T-helper 1 cell treated with Interleukin-12 subunit alpha and Interleukin-12 subunit beta and Interleukin-4 antibody, amounts not matched to agents 30 μg/mL and 1 μg/mL, for 36 hours (primary cell): ENCODE data around the gene ANKS1A.

Experiments used
- H3K27ac Mint-ChIP-seq: one replicate; pipeline ENCODE4 v1.8.0; 2021; ENCODE audit warnings: mild to moderate bottlenecking, mixed read lengths
- H3K27me3 Mint-ChIP-seq: one replicate; pipeline ENCODE4 v1.8.0; 2021; ENCODE audit warnings: low read depth, mixed read lengths
- H3K36me3 Mint-ChIP-seq: one replicate; pipeline ENCODE4 v1.8.0; 2021; ENCODE audit warnings: low read depth, mixed read lengths
- H3K4me1 Mint-ChIP-seq: one replicate; pipeline ENCODE4 v1.8.0; 2021; ENCODE audit warnings: low read depth, mixed read lengths
- H3K4me3 Mint-ChIP-seq: one replicate; pipeline ENCODE4 v1.8.0; 2021; ENCODE audit warnings: mild to moderate bottlenecking, moderate library complexity, mixed read lengths
- H3K9me3 Mint-ChIP-seq: one replicate; pipeline ENCODE4 v1.8.0; 2021; ENCODE audit warnings: mixed read lengths

The ANKS1A gene

DNA sequence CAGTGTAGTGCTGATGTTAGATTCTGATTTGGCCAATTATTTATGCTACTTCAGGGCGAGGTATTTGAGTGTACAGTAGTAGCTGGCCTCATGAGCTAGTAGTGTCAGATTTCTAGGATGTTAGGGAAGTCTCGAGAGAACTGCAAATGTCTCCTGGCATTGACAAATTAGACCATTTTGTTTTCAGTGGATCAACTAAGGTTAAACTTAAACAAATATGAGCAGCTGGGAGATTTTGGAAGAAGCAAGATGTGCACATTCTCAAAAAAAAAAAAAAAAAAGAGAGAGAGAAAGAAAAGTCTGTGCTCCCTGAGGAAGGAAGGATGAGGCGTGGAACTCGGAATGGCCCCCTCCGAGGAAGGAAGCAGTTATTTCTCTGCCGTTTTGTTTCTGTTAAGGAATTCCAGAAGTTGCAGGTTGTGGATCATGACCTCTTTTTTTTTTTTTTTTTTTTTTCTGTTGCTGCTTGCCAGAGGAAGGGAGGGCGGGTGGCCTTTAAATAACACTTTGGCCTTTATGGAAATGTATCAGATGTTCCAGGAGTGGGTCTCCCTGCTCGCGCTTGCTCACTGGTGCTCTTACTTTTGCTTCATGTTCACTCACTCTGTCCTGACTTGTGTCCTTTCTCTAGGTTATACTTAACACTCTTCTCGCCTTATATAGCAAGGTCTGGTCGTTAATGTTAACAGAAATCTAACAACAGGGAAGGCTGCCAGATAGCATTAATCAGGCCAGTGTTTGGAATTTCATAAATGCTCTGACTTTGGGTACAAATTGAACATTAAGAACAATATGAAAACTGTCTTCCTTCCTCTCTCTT, 127.7 kb downstream of the ANKS1A start:
- H3K36me3 Mint-ChIP-seq = no peaks in the 10 kb centered on the region
- H3K4me3 Mint-ChIP-seq = no peak overlapping the region
- no peak overlapping the region for H3K27ac Mint-ChIP-seq
- H3K9me3 Mint-ChIP-seq = no peaks in the 10 kb centered on the region
- no peaks in the 10 kb centered on the region for H3K27me3 Mint-ChIP-seq
- peaks cover 2% of the 10 kb centered on the region for H3K4me1 Mint-ChIP-seq

DNA sequence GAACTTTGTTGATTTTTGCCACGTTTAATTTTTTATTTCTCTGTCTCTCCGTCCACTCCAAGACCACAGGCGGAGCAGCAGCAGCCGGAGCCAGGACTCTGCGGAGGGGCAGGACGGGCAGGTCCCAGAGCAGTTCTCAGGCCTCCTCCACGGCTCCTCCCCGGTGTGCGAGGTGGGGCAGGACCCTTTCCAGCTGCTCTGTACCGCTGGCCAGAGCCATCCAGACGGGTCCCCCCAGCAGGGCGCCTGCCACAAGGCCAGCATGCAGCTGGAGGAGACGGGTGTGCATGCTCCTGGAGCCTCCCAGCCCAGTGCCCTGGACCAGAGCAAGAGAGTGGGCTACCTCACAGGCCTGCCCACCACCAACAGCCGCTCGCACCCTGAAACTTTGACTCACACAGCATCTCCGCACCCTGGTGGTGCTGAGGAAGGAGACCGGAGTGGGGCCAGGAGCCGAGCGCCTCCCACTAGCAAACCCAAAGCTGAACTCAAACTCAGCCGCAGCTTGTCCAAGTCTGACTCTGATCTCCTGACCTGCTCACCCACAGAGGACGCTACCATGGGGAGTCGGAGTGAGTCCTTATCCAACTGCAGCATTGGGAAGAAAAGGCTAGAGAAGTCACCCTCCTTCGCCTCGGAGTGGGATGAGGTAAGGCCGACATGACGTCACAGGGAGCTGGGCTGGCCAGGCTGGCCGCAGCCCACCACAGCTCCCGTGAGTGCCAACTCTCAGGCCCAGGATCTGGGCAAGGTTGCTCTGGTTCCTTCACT, 128.5 kb downstream of the ANKS1A start:
- no peak overlapping the region for H3K4me3 Mint-ChIP-seq
- no peak overlapping the region for H3K27ac Mint-ChIP-seq
- no peaks in the 10 kb centered on the region for H3K9me3 Mint-ChIP-seq
- H3K27me3 Mint-ChIP-seq = no peaks in the 10 kb centered on the region
- no peaks in the 10 kb centered on the region for H3K4me1 Mint-ChIP-seq
- no peaks in the 10 kb centered on the region for H3K36me3 Mint-ChIP-seq

DNA sequence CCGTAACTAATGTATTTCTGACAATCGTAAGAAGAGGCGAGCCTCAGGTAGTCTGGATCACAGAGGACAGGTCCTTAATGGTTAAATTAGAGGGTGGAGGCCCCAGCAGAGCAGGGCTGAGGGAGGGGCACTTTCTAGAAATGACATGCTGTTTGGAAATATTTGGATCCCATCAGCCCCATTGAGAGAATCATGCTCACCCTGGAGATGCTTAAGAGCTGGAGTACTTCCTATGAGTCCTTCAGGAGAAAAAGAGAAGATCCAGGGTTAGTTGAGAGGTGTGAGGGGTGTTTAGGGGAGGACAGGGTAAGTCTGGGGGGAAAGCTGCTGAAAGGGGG, 129.1 kb downstream of the ANKS1A start:
- H3K9me3 Mint-ChIP-seq = no peaks in the 10 kb centered on the region
- no peaks in the 10 kb centered on the region for H3K4me1 Mint-ChIP-seq
- H3K36me3 Mint-ChIP-seq = no peaks in the 10 kb centered on the region
- no peak overlapping the region for H3K4me3 Mint-ChIP-seq
- H3K27ac Mint-ChIP-seq = no peak overlapping the region
- no peaks in the 10 kb centered on the region for H3K27me3 Mint-ChIP-seq

DNA sequence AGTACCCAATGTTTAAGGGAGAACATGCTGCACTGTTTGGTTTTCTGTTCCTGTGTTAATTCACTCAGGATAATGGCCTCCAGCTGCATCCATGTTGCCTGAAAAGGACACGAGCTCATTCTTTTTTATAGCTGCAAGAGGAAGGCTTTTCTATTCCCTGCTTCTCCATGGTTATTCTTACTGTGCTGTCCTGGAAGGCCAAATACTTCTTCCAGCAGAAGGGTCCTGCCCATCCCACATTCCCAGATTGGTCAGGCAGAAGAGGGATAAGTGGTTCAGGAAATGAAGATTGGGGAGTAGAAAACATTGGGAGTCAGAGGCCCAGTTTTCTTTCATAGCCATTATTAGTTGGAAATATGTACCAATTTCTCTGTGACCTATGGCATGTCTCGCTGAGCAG, 129.7 kb downstream of the ANKS1A start:
- H3K4me1 Mint-ChIP-seq = no peaks in the 10 kb centered on the region
- H3K27ac Mint-ChIP-seq = no peak overlapping the region

DNA sequence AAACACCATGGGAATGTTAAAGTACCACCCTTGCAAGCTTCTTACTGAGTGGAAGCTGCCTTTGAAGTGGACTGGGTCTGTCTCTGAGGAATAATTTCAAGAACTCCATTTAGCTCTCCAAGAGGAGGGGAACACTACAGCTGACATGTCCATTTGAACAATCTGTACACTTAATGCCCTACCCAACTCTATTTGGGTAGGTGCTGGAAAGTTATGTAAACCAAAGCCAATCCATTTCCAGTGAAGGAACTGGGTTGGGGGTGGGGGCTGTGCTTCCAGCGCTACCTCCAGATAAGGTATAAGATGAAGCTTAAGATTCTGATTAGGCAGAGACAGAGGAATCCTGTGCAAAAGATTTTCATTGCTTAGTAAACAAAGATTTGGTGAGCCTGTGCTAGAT, 130.1 kb downstream of the ANKS1A start:
- no peak overlapping the region for H3K4me3 Mint-ChIP-seq
- no peak overlapping the region for H3K27ac Mint-ChIP-seq
- no peaks in the 10 kb centered on the region for H3K27me3 Mint-ChIP-seq
- H3K4me1 Mint-ChIP-seq = no peaks in the 10 kb centered on the region
- no peaks in the 10 kb centered on the region for H3K9me3 Mint-ChIP-seq
- no peaks in the 10 kb centered on the region for H3K36me3 Mint-ChIP-seq

More for the DNA sequence above, 129.7 kb downstream of the ANKS1A start:
- H3K27me3 Mint-ChIP-seq = no peaks in the 10 kb centered on the region
- no peaks in the 10 kb centered on the region for H3K9me3 Mint-ChIP-seq
- no peak overlapping the region for H3K4me3 Mint-ChIP-seq
- H3K36me3 Mint-ChIP-seq = no peaks in the 10 kb centered on the region

DNA sequence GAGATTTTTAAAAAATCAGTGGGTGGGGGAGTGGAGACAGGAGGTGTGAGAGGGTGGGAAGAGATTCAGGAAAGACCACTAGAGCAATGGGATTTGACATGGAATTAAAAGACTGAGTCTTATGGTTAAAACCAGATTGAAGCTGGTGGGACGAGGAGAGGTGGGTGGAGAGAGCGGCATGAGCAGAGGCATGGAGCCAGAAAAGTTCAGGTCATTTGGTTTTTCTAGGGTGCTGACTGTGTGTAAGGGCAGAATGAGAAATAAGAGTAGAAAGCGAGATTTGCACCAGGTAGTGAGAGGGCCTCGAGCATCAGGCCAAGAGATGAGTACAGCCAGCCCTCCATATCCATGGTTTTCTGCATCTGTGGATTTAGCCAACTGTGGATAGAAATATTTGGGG, 130.8 kb downstream of the ANKS1A start:
- Mint-ChIP-seq H3K4me1 (no peaks in the 10 kb centered on the region), H3K27me3 (no peaks in the 10 kb centered on the region)

DNA sequence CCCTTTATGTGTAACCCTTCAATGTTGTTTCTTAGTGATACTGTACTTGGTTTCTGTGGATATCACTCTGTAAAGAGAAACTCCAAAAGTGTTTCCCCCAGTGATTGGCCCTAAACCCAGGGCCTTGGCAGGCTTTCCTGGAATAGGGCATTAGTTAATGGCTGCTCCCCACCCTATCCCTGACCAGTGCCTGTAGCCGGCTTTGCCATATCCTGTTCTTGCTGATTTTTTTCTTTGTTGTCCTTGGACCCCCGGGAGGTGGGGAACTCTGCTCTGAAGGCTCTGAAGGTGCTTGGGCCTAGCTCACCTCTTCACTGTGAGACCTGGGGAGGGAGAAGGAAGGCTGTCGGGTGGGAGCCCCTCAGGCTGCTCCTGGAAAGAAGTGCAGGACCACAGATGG, 131.9 kb downstream of the ANKS1A start:
- Mint-ChIP-seq H3K27me3 (no peaks in the 10 kb centered on the region), H3K4me3 (no peak overlapping the region), H3K36me3 (no peaks in the 10 kb centered on the region), H3K4me1 (no peaks in the 10 kb centered on the region), H3K27ac (no peak overlapping the region), H3K9me3 (no peaks in the 10 kb centered on the region)

More for the DNA sequence above, 130.8 kb downstream of the ANKS1A start:
- no peaks in the 10 kb centered on the region for H3K9me3 Mint-ChIP-seq
- H3K4me3 Mint-ChIP-seq = no peak overlapping the region
- no peak overlapping the region for H3K27ac Mint-ChIP-seq
- no peaks in the 10 kb centered on the region for H3K36me3 Mint-ChIP-seq

DNA sequence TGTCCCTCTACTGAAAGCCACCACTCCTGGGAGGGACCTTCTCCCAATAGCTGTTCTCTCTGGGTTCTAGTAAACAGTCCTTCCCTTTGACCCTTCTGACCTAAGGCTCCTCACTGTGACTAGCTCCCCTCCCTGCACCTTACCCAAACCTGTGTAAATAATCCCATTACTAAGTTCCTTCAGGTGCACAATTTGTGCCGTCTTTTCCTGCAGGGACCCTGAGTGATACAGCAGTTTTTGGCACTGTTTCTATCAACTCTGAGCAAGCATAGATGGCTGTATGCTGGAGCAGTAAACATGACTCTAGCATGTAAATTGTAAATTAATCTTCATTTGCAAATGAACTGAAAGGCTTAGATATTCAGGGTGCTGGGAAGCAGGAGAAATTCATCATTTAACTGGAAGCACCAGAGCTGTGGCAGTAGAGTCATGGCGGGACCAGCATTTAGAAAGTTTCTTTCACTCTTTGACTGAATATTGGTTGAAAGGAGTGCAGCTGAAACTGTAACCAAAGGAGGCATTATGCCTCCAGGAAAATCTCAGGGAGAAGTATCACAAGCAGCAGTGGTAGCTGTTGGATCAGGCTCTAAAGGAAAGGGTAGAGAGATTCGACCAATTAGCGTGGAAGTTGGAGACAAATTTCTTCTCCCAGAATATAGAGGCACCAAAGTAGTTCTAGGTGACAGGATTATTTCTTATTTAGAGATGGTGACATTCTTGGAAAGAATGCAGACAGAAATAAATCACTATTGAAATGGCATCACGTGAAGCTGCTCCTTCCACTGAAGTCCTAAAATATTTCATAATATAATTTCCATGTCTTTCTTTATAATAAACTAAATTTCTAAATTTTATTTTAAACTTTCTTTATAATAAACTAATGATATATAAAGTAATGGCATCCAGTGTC, 134.3 kb downstream of the ANKS1A start:
- H3K27ac Mint-ChIP-seq = no peak overlapping the region
- no peaks in the 10 kb centered on the region for H3K36me3 Mint-ChIP-seq
- H3K27me3 Mint-ChIP-seq = no peaks in the 10 kb centered on the region
- no peaks in the 10 kb centered on the region for H3K4me1 Mint-ChIP-seq
- no peaks in the 10 kb centered on the region for H3K9me3 Mint-ChIP-seq
- H3K4me3 Mint-ChIP-seq = no peak overlapping the region

DNA sequence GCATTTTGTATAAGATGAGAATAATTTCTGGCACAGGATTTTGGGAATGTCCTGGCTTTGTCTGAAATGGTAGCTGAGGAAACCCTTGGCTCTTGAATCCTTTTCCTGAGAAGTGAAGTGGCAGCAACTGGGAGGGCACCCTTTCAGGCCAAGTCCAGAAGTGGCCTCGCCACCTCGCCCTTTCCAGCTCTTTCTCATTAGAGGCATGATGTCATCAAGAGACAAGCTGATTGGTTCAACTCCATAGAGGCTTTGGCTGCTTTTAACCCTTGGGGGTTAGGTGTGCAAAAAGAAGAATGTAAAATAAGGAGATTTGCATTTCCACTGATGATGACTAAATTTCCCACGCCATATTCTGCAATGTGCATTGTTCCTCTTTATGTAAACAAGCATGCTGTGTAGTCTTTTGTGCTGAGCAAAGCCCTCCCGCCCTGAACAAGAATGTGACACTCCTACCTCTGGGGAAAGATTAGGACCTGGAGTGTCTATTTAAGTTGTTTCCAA, 135.5 kb downstream of the ANKS1A start:
- Mint-ChIP-seq H3K9me3 (no peaks in the 10 kb centered on the region), H3K27ac (no peak overlapping the region), H3K36me3 (no peaks in the 10 kb centered on the region), H3K27me3 (no peaks in the 10 kb centered on the region), H3K4me3 (no peak overlapping the region), H3K4me1 (no peaks in the 10 kb centered on the region)

DNA sequence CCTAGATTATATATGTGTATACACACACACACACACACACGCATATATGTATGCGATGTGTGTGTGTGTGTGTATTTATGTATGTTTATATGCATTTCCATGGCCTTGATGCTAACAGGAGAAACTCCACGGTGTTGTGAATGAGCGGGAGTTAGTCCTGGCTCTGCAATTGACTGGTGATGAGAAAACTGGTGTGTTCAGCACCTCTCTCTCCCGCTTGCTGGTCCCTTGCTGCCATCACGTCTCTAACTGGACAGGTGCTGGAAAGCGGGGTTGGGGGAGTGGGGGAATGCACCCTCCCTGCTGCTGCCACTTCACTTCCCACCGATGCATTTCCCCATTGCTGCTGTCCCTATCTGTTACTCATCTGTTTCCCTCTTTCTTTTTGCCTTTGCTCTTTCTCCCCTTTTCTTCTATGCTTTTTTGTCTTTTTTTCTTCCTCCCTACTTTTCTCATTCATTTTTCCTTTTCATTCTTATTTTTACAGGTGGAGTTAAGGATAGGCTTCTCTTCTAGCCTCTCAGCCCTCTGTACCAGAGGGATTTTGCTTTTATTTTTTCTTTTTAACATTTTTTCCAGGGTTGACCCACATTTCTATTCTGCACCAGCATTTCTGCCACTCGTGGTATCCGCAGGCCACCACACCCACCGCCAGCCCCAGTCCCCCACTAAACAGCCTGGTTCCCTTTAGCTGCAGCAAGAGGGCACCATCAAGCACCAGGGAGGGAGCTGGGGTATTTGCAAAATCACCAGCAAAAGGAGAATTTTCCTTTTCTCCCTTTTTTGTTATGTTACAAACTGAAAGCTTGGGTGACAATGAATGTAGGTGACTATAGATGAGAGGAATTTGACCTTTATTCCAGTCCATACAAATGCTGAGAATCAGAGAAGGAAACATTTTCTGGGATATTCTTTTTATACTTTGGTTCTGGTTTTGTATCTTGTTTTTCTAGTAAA, 136.5 kb downstream of the ANKS1A start:
- Mint-ChIP-seq H3K9me3 (no peaks in the 10 kb centered on the region), H3K27ac (no peak overlapping the region), H3K4me3 (no peak overlapping the region), H3K27me3 (no peaks in the 10 kb centered on the region), H3K4me1 (no peaks in the 10 kb centered on the region), H3K36me3 (no peaks in the 10 kb centered on the region)

DNA sequence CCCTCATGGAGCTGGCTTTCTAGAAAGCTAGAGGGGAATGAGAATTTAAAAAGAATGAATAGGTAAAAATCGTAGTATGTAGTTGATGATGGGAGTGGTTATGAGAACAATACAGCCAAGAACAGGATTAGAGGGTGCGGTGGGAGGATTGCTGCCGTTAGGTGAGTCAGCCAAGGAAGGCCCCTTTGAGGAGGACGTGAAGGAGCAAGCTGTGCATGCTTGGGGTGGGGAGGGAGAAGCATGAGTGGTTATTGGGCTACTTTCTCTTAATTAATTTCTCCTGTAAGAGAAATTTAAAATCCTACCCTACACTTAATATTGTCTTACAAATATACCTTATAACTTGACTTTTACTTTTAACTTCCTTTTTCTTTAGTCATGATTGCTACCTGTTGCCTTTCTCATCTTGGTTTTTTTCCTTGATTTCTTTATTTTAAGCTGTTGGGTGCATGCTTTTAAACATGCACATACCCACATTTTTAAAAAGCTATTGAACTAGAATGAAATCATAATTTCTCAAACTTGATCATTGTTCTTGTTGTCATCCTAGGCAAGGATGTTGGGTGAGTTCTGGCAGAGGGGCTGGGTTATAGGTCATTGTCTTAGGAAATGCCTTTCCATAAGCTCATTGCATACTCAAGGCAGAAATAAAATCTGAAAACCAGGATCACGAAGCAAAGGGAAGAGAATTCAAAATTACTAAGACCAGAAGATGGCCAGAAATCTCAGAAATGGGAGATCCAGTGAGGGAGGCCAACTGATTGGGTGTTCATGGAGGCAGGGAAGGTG, 137.6 kb downstream of the ANKS1A start:
- H3K9me3 Mint-ChIP-seq = no peaks in the 10 kb centered on the region

DNA sequence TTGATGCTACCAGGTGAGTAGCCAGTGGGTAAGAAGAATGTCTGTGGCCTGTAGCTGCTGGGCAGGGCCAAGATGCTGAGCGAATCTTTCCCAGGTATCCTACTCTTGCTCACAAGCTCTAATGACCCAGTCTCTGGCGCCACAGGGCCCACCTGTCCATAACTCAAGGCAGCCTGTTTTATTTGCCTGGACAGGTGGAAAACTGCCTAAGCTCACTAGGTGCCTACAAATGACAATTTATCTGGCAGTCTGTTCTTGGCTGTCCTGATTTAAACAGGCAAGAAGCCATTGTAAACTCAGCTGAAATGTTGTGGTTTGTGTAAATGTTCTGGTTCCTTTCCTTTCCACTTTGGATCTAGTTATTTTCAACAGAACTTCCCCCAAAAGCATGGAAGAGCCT, 138.8 kb downstream of the ANKS1A start:
- Mint-ChIP-seq H3K4me1 (no peaks in the 10 kb centered on the region), H3K36me3 (no peaks in the 10 kb centered on the region), H3K4me3 (no peak overlapping the region), H3K27me3 (no peaks in the 10 kb centered on the region), H3K27ac (no peak overlapping the region), H3K9me3 (no peaks in the 10 kb centered on the region)

More for the DNA sequence above, 137.6 kb downstream of the ANKS1A start:
- Mint-ChIP-seq H3K4me1 (no peaks in the 10 kb centered on the region), H3K27ac (no peak overlapping the region), H3K4me3 (no peak overlapping the region), H3K27me3 (no peaks in the 10 kb centered on the region), H3K36me3 (no peaks in the 10 kb centered on the region)
